GM12878 (cell line): Measurements from ENCODE around the gene ATXN7L1. TPM values are rescaled to one million over a fixed set of nuclear protein-coding genes. Genes with fewer than 3 reads are reported as not detected.

Experiments used
- ATAC-seq: fragments of 200-7000 bp; cut with Tn5 transposase; 3 replicates; pipeline ENCODE4 v1.9.1; 2020; ENCODE audit warnings: mild to moderate bottlenecking, moderate library complexity
- BruUV-seq: library from RNA; stranded (reverse); fragments of 400-500 nt; replicated peaks from 2 replicates; lab custom pipeline; 2021; lab: Mats Ljungman, UMichigan
- CTCF ChIA-PET: fragments of 300-600 bp; sonication (Branson Sonifier 250); formaldehyde crosslinking; extraction: SDS; loops from one replicate; lab custom pipeline; 2021; ENCODE audit warnings: inconsistent platforms; lab: Yijun Ruan, JAX
- POLR2A ChIA-PET: fragments of 350-600 bp; formaldehyde crosslinking; extraction: SDS; loops from one replicate; lab custom pipeline; 2021; ENCODE audit warnings: inconsistent platforms; lab: Charles Lee
- RAD21 ChIA-PET: fragments of 300-600 bp; sonication (Branson Sonifier 250); formaldehyde crosslinking; loops from one replicate; lab custom pipeline; 2023; ENCODE audit warnings: antibody characterized with exemption; ENCODE audit not compliant: unreplicated experiment; lab: Charles Lee
- SMC1A ChIA-PET: fragments of 300-600 bp; sonication (Branson Sonifier 250); formaldehyde crosslinking; loops from one replicate; lab custom pipeline; 2023; ENCODE audit not compliant: unreplicated experiment, uncharacterized antibody; lab: Charles Lee
- DNase-seq: peaks from one replicate; pipeline ENCODE4 v3.0.0-alpha.2; 2011; ENCODE audit warnings: low read depth, low spot score
- FAIRE-seq: peaks from 3 replicates; lab custom pipeline; 2011; peaks lifted over from hg19 to GRCh38; lab: Jason Lieb, UNC
- H2AFZ ChIP-seq: 2 replicates; pipeline ENCODE4 v1.6.0; 2011; ENCODE audit warnings: low read depth, low read length, control low read depth; ENCODE audit not compliant: control insufficient read depth
- H3K27ac ChIP-seq: 2 replicates; pipeline ENCODE4 v1.5.1; 2011; ENCODE audit warnings: control low read depth; ENCODE audit not compliant: control insufficient read depth, insufficient read depth
- H3K27me3 ChIP-seq, 2 experiments: replicated peaks in 1 of 2; 2 replicates each; pipeline versions ENCODE4 v1.6.0 to v1.6.1; 2011; ENCODE audit warnings: low read length in 1 of 2; ENCODE audit not compliant: control insufficient read depth in 2 of 2, insufficient read depth in 2 of 2
- H3K36me3 ChIP-seq, 2 experiments: 2 replicates each; pipeline ENCODE4 v1.5.1; 2011; ENCODE audit warnings: low read length in 1 of 2; ENCODE audit not compliant: control insufficient read depth in 2 of 2, insufficient read depth in 2 of 2
- H3K4me1 ChIP-seq: 2 replicates; pipeline ENCODE4 v1.6.1; 2011; ENCODE audit warnings: mild to moderate bottlenecking, low read length, moderate library complexity, mixed read lengths; ENCODE audit not compliant: control insufficient read depth, insufficient read depth
- H3K4me2 ChIP-seq: 2 replicates; pipeline ENCODE4 v1.6.0; 2011; ENCODE audit warnings: control low read depth; ENCODE audit not compliant: control insufficient read depth, insufficient read depth
- H3K4me3 ChIP-seq: fragments of 200-600 bp; sonication (generic); 2 replicates; pipeline ENCODE4 v1.5.1; 2016
- H3K79me2 ChIP-seq: 2 replicates; pipeline ENCODE4 v1.6.0; 2011; ENCODE audit warnings: low read length; ENCODE audit not compliant: control insufficient read depth, insufficient read depth
- H3K9ac ChIP-seq: 2 replicates; pipeline ENCODE4 v1.8.0; 2011; ENCODE audit warnings: low read length, control low read depth, mixed read lengths; ENCODE audit not compliant: control insufficient read depth, insufficient read depth
- H3K9me3 ChIP-seq: replicated peaks from 3 replicates; pipeline ENCODE4 v1.5.1; 2011; ENCODE audit warnings: mild to moderate bottlenecking, low read length; ENCODE audit not compliant: control insufficient read depth, insufficient read depth
- H4K20me1 ChIP-seq: 2 replicates; pipeline ENCODE4 v1.6.0; 2011; ENCODE audit not compliant: control insufficient read depth, insufficient read depth
- BMI1 ChIP-seq: fragments of 450-650 bp; IDR thresholded peaks from 2 replicates; pipeline ENCODE4 v1.6.1; 2016; ENCODE audit warnings: mild to moderate bottlenecking, moderate library complexity, borderline replicate concordance
- CREM ChIP-seq: IDR thresholded peaks from 2 replicates; pipeline ENCODE4 v1.6.1; 2014; ENCODE audit warnings: antibody characterized with exemption, low read depth
- GABPA ChIP-seq: IDR thresholded peaks from 2 replicates; pipeline ENCODE4 v1.6.1; 2014; ENCODE audit warnings: antibody characterized with exemption, low read depth, mild to moderate bottlenecking, inconsistent platforms
- IKZF1 ChIP-seq: fragments of 450-650 bp; conservative IDR thresholded peaks from 2 replicates; pipeline ENCODE4 v1.6.1; 2017; ENCODE audit warnings: antibody characterized with exemption, mild to moderate bottlenecking
- LARP7 ChIP-seq: fragments of 450-650 bp; IDR thresholded peaks from 2 replicates; pipeline ENCODE4 v1.6.1; 2017; ENCODE audit warnings: mild to moderate bottlenecking
- MLLT1 ChIP-seq: fragments of 450-650 bp; IDR thresholded peaks from 2 replicates; pipeline ENCODE4 v1.6.1; 2016; ENCODE audit warnings: mild to moderate bottlenecking
- NBN ChIP-seq: fragments of 450-650 bp; IDR thresholded peaks from 2 replicates; pipeline ENCODE4 v1.6.1; 2016
- REST ChIP-seq: IDR thresholded peaks from 2 replicates; pipeline ENCODE4 v1.6.1; 2012; ENCODE audit warnings: mild to moderate bottlenecking, low read depth, low read length
- SP1 ChIP-seq: IDR thresholded peaks from one replicate; pipeline ENCODE4 v1.6.1; 2011; ENCODE audit warnings: low read depth, low read length
- ZBTB4 ChIP-seq: fragments of 450-650 bp; formaldehyde crosslinking; IDR thresholded peaks from 2 replicates; pipeline ENCODE4 v1.4.0; 2022; ENCODE audit warnings: mild to moderate bottlenecking, moderate library complexity
- WGBS: methylation state at CpG from one replicate; pipeline ENCODE4 v1.1.6; 2016; ENCODE audit warnings: low lambda C conversion rate; ENCODE audit not compliant: insufficient replicate concordance, insufficient coverage; ENCODE audit errors: missing lambda C conversion rate; 5-methylcytosine and 5-hydroxymethylcytosine counted together
- in situ Hi-C: fragments of 300-500 bp; cut with MboI; formaldehyde crosslinking; loops from 9 replicates; pipeline ENCODE4 v1.14.3; 2018; ENCODE audit warnings: mixed read lengths
- intact Hi-C: fragments of 100-400 bp; cut with micrococcal nuclease; formaldehyde crosslinking; loops from one replicate; pipeline ENCODE4 v1.14.2; 2022; ENCODE audit not compliant: unreplicated experiment
- polyA plus RNA-seq, 11 experiments: library from polyadenylated mRNA; depleted of rRNA in 4 of 11; unstranded in 6 of 11; stranded (reverse) in 5 of 11; fragments of >200 nt; fragmentation: Nextera tagmentation in 4 of 11; fragmentation: Illumina TruSeq in 1 of 11; extraction: Ambion mirVana in 4 of 11; extraction: Trizol in 1 of 11; gene quantifications; 1 replicate in 1 of 11; 2 replicates in 10 of 11; pipeline versions ENCODE4 v1.2.1 to v1.2.3, GENCODE V29; 2011 to 2016; ENCODE audit warnings: inconsistent platforms in 2 of 11, missing spikeins in 2 of 11, low read depth in 1 of 11
- total RNA-seq, 4 experiments: library from RNA; depleted of rRNA in 3 of 4; stranded (reverse); fragments of >200 nt in 3 of 4; fragmentation: Illumina TruSeq in 1 of 4; extraction: Trizol in 1 of 4; gene quantifications; 2 replicates each; pipeline versions ENCODE4 v1.2.1 to v1.2.3, GENCODE V29; 2013 to 2021

ATXN7L1 gene
- total and polyA plus RNA-seq, 10 of the 15 experiments (the other 5 are each of a cell fraction or from before 2014, with no cell fraction given) = 0.40 to 2.9 (median 1.2) TPM

GRCh38 chr7:105875505-105875904 is 894 bp downstream of the ATXN7L1 start:
- no peak for FAIRE-seq
- TF ChIP-seq NBN (no peak), LARP7 (no peak), BMI1 (no peak), REST (no peak), GABPA (no peak), CREM (no peak), MLLT1 (no peak), ZBTB4 (CRISPR knock-in tag) (no peak), SP1 (no peak), IKZF1 (no peak)
- H2AFZ ChIP-seq = no peak overlapping the region
- no peaks in the 10 kb centered on the region for H3K4me1 ChIP-seq
- no peak overlapping the region for H3K4me2 ChIP-seq
- BruUV-seq = no TSS peak
- H3K4me3 ChIP-seq = no peak overlapping the region
- DNase-seq = no peak
- no peak overlapping the region for H3K9ac ChIP-seq
- ChIA-PET RAD21 (no interaction called here), POLR2A (no interaction called here), CTCF (interaction anchor here (0.7 to 2.0 kb wide), 2 partner anchors 111 to 115 kb away, joined by 3 to 6 read pairs; no protein-coding TSS in a partner anchor), SMC1A (no interaction called here)
- no peaks in the 10 kb centered on the region for H3K36me3 ChIP-seq
- intact Hi-C loops (loop anchor here (5.0 kb wide), 2 partner anchors 68 to 113 kb away; no protein-coding TSS in a partner anchor), in situ Hi-C loops (no loop called here)
- H3K27ac ChIP-seq = no peak overlapping the region
- peaks cover 8 to 13% of the 10 kb centered on the region in 2 experiments; a peak in 3 of 4 replicates for H3K27me3 ChIP-seq
- H3K79me2 ChIP-seq = no peaks in the 10 kb centered on the region
- no peaks in the 10 kb centered on the region for H3K9me3 ChIP-seq
- no peaks in the 10 kb centered on the region for H4K20me1 ChIP-seq
- no peak for ATAC-seq
- whole genome bisulfite sequencing = 20% methylated on average over 4 of the region's 4 CpGs
